22Rv1 (cell line): ENCODE results near the gene HOXA4.

Experiments
- ZFX ChIP-seq: fragments of 450-650 bp; IDR thresholded peaks from 2 replicates; pipeline ENCODE4 v1.6.1; 2017; ENCODE audit warnings: antibody characterized with exemption, borderline replicate concordance
- TF ChIP-seq, protein P1 (sequence below): fragments of 450-650 bp; IDR thresholded peaks from 2 replicates; pipeline ENCODE4 v1.5.1; 2017; ENCODE audit warnings: mild to moderate bottlenecking

DNA sequence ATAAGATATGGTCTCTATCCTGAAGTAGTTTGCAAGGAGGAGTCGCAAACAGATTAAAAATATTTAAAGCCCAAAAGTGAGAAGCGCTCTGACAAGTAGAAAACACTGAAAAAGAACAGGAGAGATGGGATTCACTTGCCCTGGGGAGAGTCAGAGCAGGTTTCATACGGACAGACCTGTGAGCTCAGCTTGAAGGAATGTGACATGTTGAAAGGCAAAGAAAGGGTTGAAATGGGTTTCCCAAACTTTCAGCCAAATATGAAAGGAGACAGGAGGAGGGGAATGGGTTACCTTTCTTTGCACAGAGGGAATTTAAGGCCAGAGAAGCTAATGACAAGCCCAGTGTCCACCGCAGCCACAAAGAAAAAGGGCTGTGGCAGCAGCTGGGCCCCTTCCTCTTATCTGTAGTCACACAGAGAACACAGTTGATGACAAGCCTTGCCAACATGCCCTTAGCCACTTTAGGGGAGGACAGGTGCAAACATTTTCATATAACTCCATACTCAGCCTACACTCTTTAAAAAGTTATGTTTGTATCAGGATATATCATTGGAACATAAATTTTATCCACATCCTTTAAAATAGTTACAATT, 49.6 kb downstream of the HOXA4 start:
- TF ChIP-seq, protein P1, sequence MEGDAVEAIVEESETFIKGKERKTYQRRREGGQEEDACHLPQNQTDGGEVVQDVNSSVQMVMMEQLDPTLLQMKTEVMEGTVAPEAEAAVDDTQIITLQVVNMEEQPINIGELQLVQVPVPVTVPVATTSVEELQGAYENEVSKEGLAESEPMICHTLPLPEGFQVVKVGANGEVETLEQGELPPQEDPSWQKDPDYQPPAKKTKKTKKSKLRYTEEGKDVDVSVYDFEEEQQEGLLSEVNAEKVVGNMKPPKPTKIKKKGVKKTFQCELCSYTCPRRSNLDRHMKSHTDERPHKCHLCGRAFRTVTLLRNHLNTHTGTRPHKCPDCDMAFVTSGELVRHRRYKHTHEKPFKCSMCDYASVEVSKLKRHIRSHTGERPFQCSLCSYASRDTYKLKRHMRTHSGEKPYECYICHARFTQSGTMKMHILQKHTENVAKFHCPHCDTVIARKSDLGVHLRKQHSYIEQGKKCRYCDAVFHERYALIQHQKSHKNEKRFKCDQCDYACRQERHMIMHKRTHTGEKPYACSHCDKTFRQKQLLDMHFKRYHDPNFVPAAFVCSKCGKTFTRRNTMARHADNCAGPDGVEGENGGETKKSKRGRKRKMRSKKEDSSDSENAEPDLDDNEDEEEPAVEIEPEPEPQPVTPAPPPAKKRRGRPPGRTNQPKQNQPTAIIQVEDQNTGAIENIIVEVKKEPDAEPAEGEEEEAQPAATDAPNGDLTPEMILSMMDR = no peak
- no peak for TF ChIP-seq ZFX
